Measurements from ENCODE around the gene SLC22A12.

Gene SLC22A12

DNA sequence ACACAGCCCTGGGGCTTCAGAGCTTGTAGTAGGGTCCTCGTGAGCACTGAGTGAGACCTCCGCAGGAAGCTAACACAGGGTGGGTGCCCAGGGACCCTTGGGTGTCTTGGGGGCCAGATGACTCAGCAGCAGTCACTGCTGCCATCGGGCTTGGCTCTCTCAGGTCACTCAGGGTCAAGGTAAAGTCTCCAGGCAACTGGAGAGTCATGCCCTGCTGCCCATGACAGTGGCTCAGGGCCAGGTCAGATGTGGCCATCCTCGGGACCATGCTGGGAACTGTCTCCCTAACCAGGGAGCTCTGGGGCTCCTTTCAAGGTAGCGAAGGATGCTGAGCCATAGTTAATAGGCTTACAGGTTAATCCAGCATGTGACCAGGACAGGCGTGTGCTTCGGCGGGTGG lies 44.4 kb upstream of the SLC22A12 start:
- TF ChIP-seq, protein P1, sequence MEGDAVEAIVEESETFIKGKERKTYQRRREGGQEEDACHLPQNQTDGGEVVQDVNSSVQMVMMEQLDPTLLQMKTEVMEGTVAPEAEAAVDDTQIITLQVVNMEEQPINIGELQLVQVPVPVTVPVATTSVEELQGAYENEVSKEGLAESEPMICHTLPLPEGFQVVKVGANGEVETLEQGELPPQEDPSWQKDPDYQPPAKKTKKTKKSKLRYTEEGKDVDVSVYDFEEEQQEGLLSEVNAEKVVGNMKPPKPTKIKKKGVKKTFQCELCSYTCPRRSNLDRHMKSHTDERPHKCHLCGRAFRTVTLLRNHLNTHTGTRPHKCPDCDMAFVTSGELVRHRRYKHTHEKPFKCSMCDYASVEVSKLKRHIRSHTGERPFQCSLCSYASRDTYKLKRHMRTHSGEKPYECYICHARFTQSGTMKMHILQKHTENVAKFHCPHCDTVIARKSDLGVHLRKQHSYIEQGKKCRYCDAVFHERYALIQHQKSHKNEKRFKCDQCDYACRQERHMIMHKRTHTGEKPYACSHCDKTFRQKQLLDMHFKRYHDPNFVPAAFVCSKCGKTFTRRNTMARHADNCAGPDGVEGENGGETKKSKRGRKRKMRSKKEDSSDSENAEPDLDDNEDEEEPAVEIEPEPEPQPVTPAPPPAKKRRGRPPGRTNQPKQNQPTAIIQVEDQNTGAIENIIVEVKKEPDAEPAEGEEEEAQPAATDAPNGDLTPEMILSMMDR (conservative IDR thresholded peaks at IDR 0.05; ENCODE audit: low read depth, low read length), result no peak
- H3K4me3 ChIP-seq (ENCODE audit: low read length), result no peak overlapping the region
- no peak for DNase-seq (ENCODE audit: low read depth)

GRCh38 chr11:64549969-64550368 lies 41.1 kb upstream of the SLC22A12 start:
- H3K4me3 ChIP-seq (ENCODE audit: low read length), result no peak overlapping the region
- TF ChIP-seq, protein P1 (conservative IDR thresholded peaks at IDR 0.05; ENCODE audit: low read depth, low read length), result no peak
- DNase-seq (ENCODE audit: low read depth), result no peak

DNA sequence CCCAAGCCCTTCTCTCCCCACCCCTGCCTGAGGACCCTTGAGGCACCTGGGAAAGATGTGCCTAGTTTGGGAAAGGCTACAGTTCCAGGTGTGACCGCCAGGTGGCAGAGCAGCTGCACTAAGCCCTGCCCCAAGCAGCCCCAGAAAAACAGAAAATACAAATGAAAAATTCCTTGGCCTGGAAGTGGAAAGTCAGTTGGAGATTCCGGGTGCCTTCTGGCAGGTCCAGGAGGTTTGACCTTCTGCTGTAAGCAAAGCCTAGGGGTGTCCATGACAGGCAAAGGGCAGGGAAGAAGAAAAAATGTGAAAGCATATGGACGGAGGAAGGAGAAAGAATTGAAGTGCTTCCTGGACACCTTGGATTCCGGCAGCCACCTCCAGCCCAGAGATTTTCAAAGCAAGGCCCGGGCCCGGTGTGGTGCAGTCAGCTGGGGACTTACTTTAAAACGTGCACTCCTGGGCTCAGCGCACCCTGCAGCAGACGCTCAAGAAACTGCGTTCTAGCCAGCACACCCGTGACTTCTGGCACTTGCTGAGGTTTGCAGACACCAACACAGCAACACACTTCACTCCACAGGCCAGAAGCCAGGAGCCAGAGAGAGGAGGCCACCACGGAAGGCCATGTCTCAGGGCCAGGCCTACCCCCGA lies 37.3 kb upstream of the SLC22A12 start:
- no peak for DNase-seq (ENCODE audit: low read depth)
- no peak overlapping the region for H3K4me3 ChIP-seq (ENCODE audit: low read length)
- TF ChIP-seq, protein P1 (conservative IDR thresholded peaks at IDR 0.05; ENCODE audit: low read depth, low read length), result peak; percentile 99

DNA sequence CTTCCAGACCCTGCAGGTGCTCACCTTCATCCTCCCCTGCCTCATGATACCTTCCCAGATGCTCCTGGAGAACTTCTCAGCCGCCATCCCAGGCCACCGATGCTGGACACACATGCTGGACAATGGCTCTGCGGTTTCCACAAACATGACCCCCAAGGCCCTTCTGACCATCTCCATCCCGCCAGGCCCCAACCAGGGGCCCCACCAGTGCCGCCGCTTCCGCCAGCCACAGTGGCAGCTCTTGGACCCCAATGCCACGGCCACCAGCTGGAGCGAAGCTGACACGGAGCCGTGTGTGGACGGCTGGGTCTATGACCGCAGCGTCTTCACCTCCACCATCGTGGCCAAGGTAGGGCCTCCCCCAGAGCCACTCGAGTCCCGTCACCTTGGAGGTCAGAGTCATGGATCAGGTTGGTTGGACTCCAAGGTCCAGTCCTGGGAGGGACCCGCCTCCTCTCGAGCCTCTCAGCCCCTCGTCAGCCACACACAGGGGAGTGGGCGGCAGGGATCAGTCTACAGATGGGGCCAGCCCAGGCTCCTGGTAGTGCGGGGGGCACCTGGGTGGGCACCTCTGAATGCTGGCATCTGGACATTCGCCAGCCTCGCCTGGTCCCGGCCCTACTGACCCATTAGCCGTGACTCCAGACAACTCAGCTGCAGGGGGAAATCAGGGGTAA lies 34.8 kb upstream of the SLC22A12 start:
- TF ChIP-seq, protein P1 (conservative IDR thresholded peaks at IDR 0.05; ENCODE audit: low read depth, low read length), result no peak

GRCh38 chr11:64556721-64557250 lies 34.2 kb upstream of the SLC22A12 start:
- TF ChIP-seq, protein P1 (conservative IDR thresholded peaks at IDR 0.05; ENCODE audit: low read depth, low read length), result no peak
- DNase-seq (ENCODE audit: low read depth), result no peak
- no peak overlapping the region for H3K4me3 ChIP-seq (ENCODE audit: low read length)

More for the DNA sequence above, 34.8 kb upstream of the SLC22A12 start:
- no peak for DNase-seq (ENCODE audit: low read depth)
- no peak overlapping the region for H3K4me3 ChIP-seq (ENCODE audit: low read length)

- TF ChIP-seq, protein P1 (conservative IDR thresholded peaks at IDR 0.05; ENCODE audit: low read depth, low read length), result no peak
- no peak for DNase-seq (ENCODE audit: low read depth)
- no peak overlapping the region for H3K4me3 ChIP-seq (ENCODE audit: low read length)
These were observed 32.8 kb upstream of the SLC22A12 start for GRCh38 chr11:64558065-64558745.
